ENCODE results near the gene UST. TPM values are rescaled to one million over a fixed set of nuclear protein-coding genes. Genes with fewer than 3 reads are reported as not detected.

Gene UST
- total RNA-seq, 1 donor from 2014 or later: 23.2 TPM

DNA sequence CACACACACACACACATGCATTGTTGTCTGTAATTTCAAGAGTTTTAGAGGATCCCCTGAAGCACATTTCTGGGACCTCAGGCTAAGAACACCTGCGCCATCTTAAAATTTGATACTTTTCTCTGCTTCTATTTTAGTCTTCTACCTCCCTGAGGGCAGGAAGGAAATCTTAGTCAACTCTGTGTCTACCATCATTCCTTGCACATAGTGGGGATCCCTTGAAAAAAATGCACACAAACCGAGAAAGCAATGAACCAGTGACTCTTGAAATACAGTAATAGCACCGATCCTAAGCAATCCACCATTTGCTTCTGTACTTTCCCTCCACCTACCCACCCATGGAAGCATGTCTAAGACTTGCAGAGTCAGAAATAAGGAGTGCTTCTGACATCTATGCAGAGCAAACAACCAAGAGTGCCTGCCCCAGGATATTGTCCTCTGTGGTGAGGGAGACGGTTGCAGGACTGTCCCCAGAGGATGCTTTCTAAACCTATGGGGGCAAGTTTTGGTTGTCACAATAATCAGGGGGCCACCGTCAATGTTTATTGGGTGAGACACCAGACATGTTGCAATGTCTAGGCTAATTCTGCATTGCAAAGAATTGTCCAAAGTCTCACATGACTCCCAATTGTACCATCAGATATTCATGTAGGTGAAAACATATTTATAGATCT is 362.7 kb downstream of the UST start:
- DNase-seq (ENCODE audit: low spot score): no peak
- Mint-ChIP-seq H3K27ac (ENCODE audit: unreplicated experiment) (no peak overlapping the region), H3K27me3 (ENCODE audit: unreplicated experiment) (peaks cover 1% of the 10 kb centered on the region), H3K4me1 (ENCODE audit: unreplicated experiment) (no peaks in the 10 kb centered on the region), H3K4me3 (ENCODE audit: unreplicated experiment) (no peak overlapping the region), H3K9me3 (ENCODE audit: unreplicated experiment) (no peaks in the 10 kb centered on the region), H3K36me3 (ENCODE audit: low read depth, unreplicated experiment) (peaks cover 3% of the 10 kb centered on the region)
- TF ChIP-seq, protein P1, sequence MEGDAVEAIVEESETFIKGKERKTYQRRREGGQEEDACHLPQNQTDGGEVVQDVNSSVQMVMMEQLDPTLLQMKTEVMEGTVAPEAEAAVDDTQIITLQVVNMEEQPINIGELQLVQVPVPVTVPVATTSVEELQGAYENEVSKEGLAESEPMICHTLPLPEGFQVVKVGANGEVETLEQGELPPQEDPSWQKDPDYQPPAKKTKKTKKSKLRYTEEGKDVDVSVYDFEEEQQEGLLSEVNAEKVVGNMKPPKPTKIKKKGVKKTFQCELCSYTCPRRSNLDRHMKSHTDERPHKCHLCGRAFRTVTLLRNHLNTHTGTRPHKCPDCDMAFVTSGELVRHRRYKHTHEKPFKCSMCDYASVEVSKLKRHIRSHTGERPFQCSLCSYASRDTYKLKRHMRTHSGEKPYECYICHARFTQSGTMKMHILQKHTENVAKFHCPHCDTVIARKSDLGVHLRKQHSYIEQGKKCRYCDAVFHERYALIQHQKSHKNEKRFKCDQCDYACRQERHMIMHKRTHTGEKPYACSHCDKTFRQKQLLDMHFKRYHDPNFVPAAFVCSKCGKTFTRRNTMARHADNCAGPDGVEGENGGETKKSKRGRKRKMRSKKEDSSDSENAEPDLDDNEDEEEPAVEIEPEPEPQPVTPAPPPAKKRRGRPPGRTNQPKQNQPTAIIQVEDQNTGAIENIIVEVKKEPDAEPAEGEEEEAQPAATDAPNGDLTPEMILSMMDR (IDR thresholded peaks at IDR 0.05; ENCODE audit: unreplicated experiment): no peak

DNA sequence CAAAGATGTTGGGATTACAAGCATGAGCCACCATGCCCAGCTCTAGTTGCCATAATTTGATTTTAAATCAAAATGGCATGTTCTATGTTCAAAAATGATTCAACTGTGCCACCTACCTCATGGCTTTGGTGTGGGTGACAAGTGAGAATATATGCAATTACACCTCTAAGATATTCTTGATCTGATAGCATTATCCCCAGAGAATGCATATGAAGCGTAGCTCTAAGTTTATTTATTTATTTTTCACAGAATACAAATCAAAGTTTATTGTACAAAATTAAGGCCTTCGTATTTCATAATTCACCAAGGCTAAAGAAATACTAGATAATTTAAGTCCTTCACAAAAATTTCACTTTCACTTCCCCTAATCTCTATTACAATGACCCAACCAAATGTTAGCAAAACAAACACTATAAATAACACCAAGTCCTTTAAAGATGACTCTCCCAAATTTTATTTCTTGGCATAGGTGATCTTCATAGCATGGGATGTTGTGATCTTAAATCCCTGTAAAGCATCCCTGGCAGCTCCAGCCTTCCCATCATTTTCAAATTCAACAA is 364.8 kb downstream of the UST start:
- H3K27ac Mint-ChIP-seq (ENCODE audit: unreplicated experiment): no peak overlapping the region
- DNase-seq (ENCODE audit: low spot score): no peak
- H3K9me3 Mint-ChIP-seq (ENCODE audit: unreplicated experiment): no peaks in the 10 kb centered on the region
- H3K4me3 Mint-ChIP-seq (ENCODE audit: unreplicated experiment): no peak overlapping the region
- peaks cover 1% of the 10 kb centered on the region for H3K27me3 Mint-ChIP-seq (ENCODE audit: unreplicated experiment)
- H3K36me3 Mint-ChIP-seq (ENCODE audit: low read depth, unreplicated experiment): peaks cover 3% of the 10 kb centered on the region
- peaks cover 5% of the 10 kb centered on the region for H3K4me1 Mint-ChIP-seq (ENCODE audit: unreplicated experiment)
- TF ChIP-seq, protein P1 (IDR thresholded peaks at IDR 0.05; ENCODE audit: unreplicated experiment): no peak

DNA sequence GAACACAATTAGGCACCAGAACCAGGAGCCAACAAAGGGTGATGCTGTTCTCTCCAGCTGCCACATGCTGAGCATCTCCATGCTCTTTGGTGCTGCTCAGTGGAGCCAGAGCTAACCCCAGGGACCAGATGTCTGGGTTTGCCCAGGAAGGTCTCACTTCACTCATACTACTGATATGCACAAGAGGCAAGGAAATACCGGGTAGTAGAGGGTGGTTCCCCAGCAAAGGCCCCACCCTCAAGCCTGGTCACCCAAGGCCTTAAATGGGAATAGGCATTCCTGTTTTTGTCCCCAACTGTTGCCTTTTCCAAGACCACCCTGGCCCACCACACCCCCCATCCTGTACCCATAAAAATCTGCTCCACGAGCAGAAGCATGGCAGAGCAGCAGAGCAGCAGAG is 366.1 kb downstream of the UST start:
- Mint-ChIP-seq H3K27ac (ENCODE audit: unreplicated experiment) (no peak overlapping the region), H3K36me3 (ENCODE audit: low read depth, unreplicated experiment) (peaks cover 3% of the 10 kb centered on the region), H3K27me3 (ENCODE audit: unreplicated experiment) (peaks cover 1% of the 10 kb centered on the region), H3K9me3 (ENCODE audit: unreplicated experiment) (no peaks in the 10 kb centered on the region), H3K4me3 (ENCODE audit: unreplicated experiment) (no peak overlapping the region), H3K4me1 (ENCODE audit: unreplicated experiment) (peaks cover 5% of the 10 kb centered on the region)
- TF ChIP-seq, protein P1 (IDR thresholded peaks at IDR 0.05; ENCODE audit: unreplicated experiment): no peak
- DNase-seq (ENCODE audit: low spot score): no peak

DNA sequence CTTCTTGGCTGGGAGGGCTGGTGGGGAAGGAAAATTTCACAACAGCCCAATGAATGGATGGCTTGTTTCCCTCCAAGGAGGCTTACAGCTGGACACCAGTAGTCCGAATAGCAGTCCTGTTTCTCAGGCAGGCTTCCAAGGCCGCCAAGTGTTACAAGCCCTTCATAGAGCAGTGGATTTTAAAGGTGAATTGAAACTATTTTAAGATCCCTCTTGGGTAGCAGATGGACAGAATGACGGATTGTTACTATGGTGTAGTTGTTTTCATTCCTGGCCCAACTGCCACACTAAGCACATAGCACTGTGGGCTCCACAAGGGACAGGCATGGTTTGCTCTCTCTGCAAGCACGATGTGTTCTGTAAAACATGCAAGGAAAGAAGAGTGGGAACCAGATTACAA is 367.3 kb downstream of the UST start:
- DNase-seq (ENCODE audit: low spot score): no peak
- Mint-ChIP-seq H3K36me3 (ENCODE audit: low read depth, unreplicated experiment) (peaks cover 3% of the 10 kb centered on the region), H3K4me3 (ENCODE audit: unreplicated experiment) (no peak overlapping the region), H3K27me3 (ENCODE audit: unreplicated experiment) (peaks cover 1% of the 10 kb centered on the region), H3K4me1 (ENCODE audit: unreplicated experiment) (peaks cover 5% of the 10 kb centered on the region), H3K27ac (ENCODE audit: unreplicated experiment) (no peak overlapping the region), H3K9me3 (ENCODE audit: unreplicated experiment) (no peaks in the 10 kb centered on the region)
- TF ChIP-seq, protein P1 (IDR thresholded peaks at IDR 0.05; ENCODE audit: unreplicated experiment): no peak
